Measurements from ENCODE around the gene CLIC3.

The CLIC3 gene

DNA sequence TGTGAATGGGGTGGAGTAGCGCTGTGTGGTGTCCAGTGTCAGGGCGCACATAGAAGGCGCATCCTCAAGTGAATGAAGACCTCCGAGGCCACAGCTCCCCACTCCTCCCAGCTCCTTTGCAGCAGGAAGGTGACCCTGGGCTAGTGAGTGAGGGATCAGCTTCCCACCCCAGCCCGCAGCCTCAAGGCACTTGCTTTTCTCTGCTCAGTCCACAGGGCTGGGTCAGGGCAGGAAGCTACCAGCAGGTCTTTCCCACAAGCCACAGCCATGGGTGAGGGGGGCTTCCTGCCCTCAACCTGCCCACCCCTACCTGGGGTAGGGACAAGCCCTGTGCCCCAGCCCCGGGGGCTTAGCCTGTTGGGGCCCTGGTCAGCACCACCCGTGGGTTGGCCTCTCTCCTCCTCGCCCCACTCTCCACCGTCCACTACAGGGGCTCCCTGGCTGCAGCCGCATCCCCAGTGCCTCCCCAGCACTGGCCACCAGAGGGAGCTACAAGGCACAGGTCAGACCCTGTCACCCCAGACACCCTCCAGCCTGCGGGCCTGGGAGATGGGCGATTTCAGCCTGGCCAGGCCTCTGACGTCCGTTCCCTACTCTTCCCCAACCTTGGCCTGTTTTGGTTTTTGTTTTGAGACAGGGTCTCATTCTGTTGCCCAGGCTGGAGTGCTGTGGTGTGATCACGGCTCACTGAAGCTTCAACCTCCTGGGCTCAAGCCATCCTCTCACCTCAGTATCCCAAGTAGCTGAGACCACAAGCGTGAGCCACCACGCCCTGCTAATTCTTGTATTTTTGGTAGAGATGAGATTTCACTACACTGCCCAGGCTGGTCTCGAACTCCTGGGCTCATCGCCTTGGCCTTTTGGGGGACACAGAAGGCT, 32.9 kb upstream of the CLIC3 start:
- Histone ChIP-seq H3K36me3 (ENCODE audit: control insufficient read depth, insufficient read depth, low read length) (no peaks in the 10 kb centered on the region), H3K9ac (ENCODE audit: low read depth, low read length) (no peak overlapping the region), H3K4me1 (ENCODE audit: control insufficient read depth, insufficient read depth, low read length) (no peaks in the 10 kb centered on the region), H3K9me3 (ENCODE audit: control insufficient read depth, insufficient read depth, low read length) (no peaks in the 10 kb centered on the region), H3K4me3 (ENCODE audit: low read depth, low read length) (peak overlapping the region; percentile 58), H3K27me3 (ENCODE audit: control insufficient read depth, insufficient read depth, low read length) (peaks cover 22% of the 10 kb centered on the region)

DNA sequence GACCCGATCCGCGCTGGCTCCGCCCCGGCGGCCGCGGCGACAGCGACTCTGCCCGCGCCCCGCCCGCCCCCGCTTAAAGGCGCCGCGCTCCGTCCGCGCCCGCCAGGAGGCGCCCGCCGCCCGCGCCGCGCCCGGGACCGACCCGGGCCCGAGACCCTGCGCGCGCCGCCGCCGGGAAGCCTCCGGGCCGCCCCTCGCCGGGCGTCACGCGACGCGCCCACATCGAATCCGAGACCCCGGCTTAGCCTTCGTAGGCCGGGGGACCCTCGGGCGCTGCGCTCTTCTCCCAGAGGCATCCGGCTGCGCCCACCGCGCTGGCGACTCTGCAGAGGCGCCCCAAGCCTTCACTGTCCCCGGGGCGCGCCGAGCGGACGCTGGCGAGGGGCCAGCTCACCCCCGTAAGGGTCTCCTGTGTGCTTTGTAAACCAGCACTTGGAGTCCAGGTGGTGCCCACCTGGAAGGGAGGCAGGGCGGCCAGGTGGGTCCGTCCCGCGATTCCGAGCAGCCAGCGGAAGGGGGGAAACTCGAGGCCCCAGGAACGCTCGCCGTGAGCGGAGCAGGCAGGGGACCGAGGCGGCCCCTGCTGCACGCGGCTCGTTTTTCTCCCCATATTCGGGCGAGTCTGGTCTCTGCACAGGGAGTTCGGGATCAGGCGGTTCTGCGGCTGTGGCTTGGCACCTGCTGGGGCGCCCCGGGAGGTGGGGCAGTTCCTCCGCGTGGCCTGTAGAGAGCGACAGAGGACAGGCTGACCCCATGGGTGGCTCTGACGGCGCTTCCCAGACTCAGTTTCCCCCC, 32.1 kb upstream of the CLIC3 start:
- H3K27me3 ChIP-seq (ENCODE audit: control insufficient read depth, insufficient read depth, low read length) = peaks cover 22% of the 10 kb centered on the region
- peak overlapping the region; percentile 58 for H3K4me3 ChIP-seq (ENCODE audit: low read depth, low read length)
- no peaks in the 10 kb centered on the region for H3K36me3 ChIP-seq (ENCODE audit: control insufficient read depth, insufficient read depth, low read length)
- H3K9ac ChIP-seq (ENCODE audit: low read depth, low read length) = no peak overlapping the region
- no peaks in the 10 kb centered on the region for H3K9me3 ChIP-seq (ENCODE audit: control insufficient read depth, insufficient read depth, low read length)
- H3K4me1 ChIP-seq (ENCODE audit: control insufficient read depth, insufficient read depth, low read length) = no peaks in the 10 kb centered on the region

DNA sequence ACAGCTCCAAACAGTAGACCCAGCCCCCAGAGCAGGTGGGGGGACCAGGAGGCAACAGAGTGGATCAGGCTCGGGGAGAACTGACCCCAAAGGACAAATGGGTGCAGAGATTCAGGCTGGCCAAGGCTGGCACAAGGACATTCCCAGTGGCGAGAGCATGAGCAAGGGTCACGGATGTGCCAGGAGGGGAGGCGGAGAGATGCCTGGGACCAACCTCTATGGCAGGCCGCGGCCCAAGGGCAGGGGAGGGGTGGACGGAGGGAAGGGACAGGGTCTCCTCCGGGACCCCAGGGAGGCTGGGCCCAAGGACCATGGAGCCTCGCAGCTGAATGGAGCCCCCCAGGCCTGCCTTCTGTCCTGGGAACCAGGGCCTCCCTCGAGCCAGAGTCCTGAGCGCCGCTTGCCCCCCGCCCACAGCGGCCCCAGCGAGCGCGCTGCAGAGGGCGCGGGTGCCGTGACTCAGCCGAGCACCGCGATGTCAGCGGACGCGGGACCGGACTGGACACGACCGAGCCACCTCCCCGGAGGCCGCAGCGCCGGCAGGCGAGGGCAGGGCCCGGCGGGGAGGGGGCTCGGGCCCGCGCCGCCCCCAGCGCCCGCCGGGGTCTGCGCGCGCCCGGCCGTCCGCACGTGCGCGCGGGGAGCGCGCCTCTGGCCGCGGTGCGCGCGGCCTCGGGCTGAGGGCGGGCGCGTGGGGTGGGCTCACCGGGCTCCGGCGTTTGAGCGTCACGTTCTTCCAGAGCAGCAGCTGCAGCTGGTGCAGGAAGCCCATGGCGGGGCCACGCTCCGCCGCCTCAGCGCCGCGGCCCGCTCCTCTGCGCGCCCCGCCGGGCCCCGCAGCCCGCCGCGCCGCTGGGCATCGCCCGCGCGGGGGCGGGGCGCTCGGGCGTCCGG, 31.2 kb upstream of the CLIC3 start, which contains the start of gene ABCA2:
Gene ABCA2, minus strand, starts transcription at position 869 of the 894 bp plus-strand sequence. Its CDS starts 97 bp downstream, at position 772.
- Histone ChIP-seq H3K9me3 (ENCODE audit: control insufficient read depth, insufficient read depth, low read length) (no peaks in the 10 kb centered on the region), H3K36me3 (ENCODE audit: control insufficient read depth, insufficient read depth, low read length) (no peaks in the 10 kb centered on the region), H3K4me1 (ENCODE audit: control insufficient read depth, insufficient read depth, low read length) (no peaks in the 10 kb centered on the region), H3K9ac (ENCODE audit: low read depth, low read length) (no peak within 1 kb of the TSS), H3K27me3 (ENCODE audit: control insufficient read depth, insufficient read depth, low read length) (peaks cover 22% of the 10 kb centered on the region), H3K4me3 (ENCODE audit: low read depth, low read length) (peak within 1 kb of the TSS; percentile 58)

DNA sequence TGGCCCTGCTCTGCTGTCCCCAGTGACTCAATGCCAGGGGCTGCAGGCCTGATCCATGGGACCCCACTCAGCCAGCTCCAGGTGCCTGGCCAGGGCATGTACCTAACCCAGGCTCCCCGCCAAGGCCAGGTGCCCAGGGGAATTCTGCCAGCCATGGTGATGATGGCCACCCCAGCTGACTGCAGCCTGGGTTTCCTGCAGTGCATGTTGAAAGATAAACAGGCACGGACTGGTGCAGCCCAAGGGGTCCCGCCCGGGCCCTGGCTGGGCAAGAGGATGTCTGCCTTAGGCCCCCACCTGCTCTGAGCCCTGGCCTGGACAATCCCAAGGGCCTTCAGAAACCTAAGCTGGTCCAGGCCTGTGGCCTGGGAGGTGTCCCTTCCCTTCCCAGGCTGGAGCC, 30.5 kb upstream of the CLIC3 start:
- Histone ChIP-seq H3K9me3 (ENCODE audit: control insufficient read depth, insufficient read depth, low read length) (no peaks in the 10 kb centered on the region), H3K27me3 (ENCODE audit: control insufficient read depth, insufficient read depth, low read length) (peaks cover 22% of the 10 kb centered on the region), H3K4me3 (ENCODE audit: low read depth, low read length) (no peak overlapping the region), H3K36me3 (ENCODE audit: control insufficient read depth, insufficient read depth, low read length) (no peaks in the 10 kb centered on the region), H3K9ac (ENCODE audit: low read depth, low read length) (no peak overlapping the region), H3K4me1 (ENCODE audit: control insufficient read depth, insufficient read depth, low read length) (no peaks in the 10 kb centered on the region)

DNA sequence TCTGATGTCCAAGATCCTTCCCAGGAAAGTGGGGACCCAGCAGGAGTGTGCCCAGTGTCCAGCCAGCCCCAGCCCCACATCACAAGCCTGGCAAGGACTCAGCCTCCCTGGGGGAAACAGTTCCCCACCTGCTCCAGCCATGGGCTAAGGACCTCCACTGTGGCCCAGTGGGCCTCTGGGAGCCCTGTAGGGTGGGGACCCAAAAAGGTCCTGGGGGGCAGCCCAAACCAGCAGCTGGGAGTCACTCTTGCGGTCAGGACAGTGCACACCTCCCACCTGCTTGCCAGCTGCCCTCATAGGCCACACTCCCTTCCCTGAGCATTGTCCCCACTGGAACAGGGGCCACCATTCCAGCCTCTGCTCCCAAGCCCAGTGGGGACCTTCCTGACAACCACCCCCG, 30.0 kb upstream of the CLIC3 start:
- Histone ChIP-seq H3K9ac (ENCODE audit: low read depth, low read length) (no peak overlapping the region), H3K4me3 (ENCODE audit: low read depth, low read length) (no peak overlapping the region), H3K9me3 (ENCODE audit: control insufficient read depth, insufficient read depth, low read length) (no peaks in the 10 kb centered on the region), H3K4me1 (ENCODE audit: control insufficient read depth, insufficient read depth, low read length) (no peaks in the 10 kb centered on the region), H3K27me3 (ENCODE audit: control insufficient read depth, insufficient read depth, low read length) (peaks cover 22% of the 10 kb centered on the region), H3K36me3 (ENCODE audit: control insufficient read depth, insufficient read depth, low read length) (no peaks in the 10 kb centered on the region)

DNA sequence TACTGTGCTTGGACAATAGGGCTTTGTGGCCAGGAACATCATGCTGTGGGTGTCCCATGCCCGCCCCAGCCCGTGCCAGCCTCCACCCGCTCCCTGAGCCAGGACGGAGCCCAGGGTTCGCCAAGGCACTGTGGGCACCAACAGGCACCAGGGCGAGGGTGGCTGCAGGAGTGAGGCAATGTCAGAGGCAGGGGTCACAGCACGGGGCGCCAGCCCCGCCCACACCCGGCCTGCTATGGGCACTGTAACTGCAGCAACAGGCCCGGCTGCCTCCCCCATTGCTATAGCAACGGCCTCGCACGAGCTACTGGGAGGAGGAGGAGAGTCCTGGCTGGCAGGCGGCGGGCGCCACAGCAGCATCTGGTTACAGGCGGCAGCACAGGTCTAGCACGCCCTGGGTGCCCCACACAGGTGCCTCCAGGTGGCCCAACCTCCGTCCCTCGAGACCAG, 29.2 kb upstream of the CLIC3 start:
- Histone ChIP-seq H3K4me1 (ENCODE audit: control insufficient read depth, insufficient read depth, low read length) (no peaks in the 10 kb centered on the region), H3K4me3 (ENCODE audit: low read depth, low read length) (no peak overlapping the region), H3K27me3 (ENCODE audit: control insufficient read depth, insufficient read depth, low read length) (peaks cover 22% of the 10 kb centered on the region), H3K36me3 (ENCODE audit: control insufficient read depth, insufficient read depth, low read length) (no peaks in the 10 kb centered on the region), H3K9me3 (ENCODE audit: control insufficient read depth, insufficient read depth, low read length) (no peaks in the 10 kb centered on the region), H3K9ac (ENCODE audit: low read depth, low read length) (no peak overlapping the region)

DNA sequence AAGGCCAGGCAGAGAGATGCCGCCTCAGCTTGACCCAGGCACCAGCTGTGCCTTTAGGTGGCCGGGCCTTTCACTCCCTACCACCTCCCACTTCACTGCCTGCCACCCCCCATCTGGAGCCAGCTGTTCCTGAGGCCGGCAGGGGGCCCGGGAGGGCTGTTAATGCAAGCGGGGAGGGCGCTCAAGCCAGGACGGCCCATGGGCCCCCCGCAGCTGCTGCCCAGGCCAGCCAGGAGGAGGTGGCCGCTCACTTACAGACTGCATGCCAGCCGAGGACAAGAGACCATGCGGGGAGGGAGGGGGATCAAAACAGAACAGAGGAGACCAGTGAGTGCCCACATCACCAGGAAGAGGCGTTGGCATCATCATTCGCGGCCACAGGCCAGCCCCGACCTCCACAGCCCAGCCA, 27.2 kb upstream of the CLIC3 start:
- no peaks in the 10 kb centered on the region for H3K36me3 ChIP-seq (ENCODE audit: control insufficient read depth, insufficient read depth, low read length)
- no peaks in the 10 kb centered on the region for H3K9me3 ChIP-seq (ENCODE audit: control insufficient read depth, insufficient read depth, low read length)
- peaks cover 17% of the 10 kb centered on the region for H3K27me3 ChIP-seq (ENCODE audit: control insufficient read depth, insufficient read depth, low read length)
- no peaks in the 10 kb centered on the region for H3K4me1 ChIP-seq (ENCODE audit: control insufficient read depth, insufficient read depth, low read length)
- H3K9ac ChIP-seq (ENCODE audit: low read depth, low read length) = no peak overlapping the region
- no peak overlapping the region for H3K4me3 ChIP-seq (ENCODE audit: low read depth, low read length)

DNA sequence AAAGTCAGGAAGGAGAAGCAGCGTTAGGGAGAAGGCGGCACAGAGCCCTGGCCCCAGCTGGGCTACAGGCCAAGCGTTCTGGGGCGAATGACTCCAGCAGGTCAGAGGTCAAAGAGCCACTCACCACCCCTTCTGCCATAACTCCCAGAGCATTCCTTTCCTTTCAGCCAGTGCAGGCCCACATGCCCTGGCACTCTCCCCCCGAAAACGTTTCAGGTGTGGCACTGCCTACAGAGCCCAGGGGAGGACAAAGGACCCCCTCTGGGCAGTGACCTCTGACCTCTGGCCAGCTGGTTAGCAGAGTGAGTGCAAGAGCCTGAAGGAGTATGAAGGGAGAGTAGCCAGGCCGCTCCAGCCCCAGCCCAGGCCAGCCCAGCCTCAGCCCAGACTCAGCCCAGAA, 26.8 kb upstream of the CLIC3 start:
- H3K9ac ChIP-seq (ENCODE audit: low read depth, low read length) = no peak overlapping the region
- no peaks in the 10 kb centered on the region for H3K9me3 ChIP-seq (ENCODE audit: control insufficient read depth, insufficient read depth, low read length)
- peaks cover 15% of the 10 kb centered on the region for H3K27me3 ChIP-seq (ENCODE audit: control insufficient read depth, insufficient read depth, low read length)
- no peaks in the 10 kb centered on the region for H3K4me1 ChIP-seq (ENCODE audit: control insufficient read depth, insufficient read depth, low read length)
- no peak overlapping the region for H3K4me3 ChIP-seq (ENCODE audit: low read depth, low read length)
- no peaks in the 10 kb centered on the region for H3K36me3 ChIP-seq (ENCODE audit: control insufficient read depth, insufficient read depth, low read length)

DNA sequence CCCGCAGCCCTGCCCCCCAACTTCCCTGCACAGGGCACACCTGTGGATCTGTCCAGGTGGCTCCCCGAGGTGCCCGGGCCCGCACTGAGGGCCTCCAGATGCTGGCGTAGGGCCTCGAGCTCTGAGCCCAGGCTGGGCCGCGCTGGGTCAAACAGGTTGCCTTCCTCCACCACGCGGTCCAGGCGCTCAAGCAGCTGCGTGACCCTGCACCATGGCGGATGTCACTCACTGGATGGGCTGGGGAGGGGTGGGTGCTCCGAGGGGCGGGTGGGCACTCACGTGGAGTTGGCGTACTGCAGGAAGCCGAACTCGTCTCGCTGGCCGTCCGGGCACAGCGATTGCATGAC, 26.3 kb upstream of the CLIC3 start:
- Histone ChIP-seq H3K4me3 (ENCODE audit: low read depth, low read length) (no peak overlapping the region), H3K9ac (ENCODE audit: low read depth, low read length) (no peak overlapping the region), H3K9me3 (ENCODE audit: control insufficient read depth, insufficient read depth, low read length) (no peaks in the 10 kb centered on the region), H3K36me3 (ENCODE audit: control insufficient read depth, insufficient read depth, low read length) (no peaks in the 10 kb centered on the region), H3K4me1 (ENCODE audit: control insufficient read depth, insufficient read depth, low read length) (no peaks in the 10 kb centered on the region), H3K27me3 (ENCODE audit: control insufficient read depth, insufficient read depth, low read length) (peaks cover 15% of the 10 kb centered on the region)

DNA sequence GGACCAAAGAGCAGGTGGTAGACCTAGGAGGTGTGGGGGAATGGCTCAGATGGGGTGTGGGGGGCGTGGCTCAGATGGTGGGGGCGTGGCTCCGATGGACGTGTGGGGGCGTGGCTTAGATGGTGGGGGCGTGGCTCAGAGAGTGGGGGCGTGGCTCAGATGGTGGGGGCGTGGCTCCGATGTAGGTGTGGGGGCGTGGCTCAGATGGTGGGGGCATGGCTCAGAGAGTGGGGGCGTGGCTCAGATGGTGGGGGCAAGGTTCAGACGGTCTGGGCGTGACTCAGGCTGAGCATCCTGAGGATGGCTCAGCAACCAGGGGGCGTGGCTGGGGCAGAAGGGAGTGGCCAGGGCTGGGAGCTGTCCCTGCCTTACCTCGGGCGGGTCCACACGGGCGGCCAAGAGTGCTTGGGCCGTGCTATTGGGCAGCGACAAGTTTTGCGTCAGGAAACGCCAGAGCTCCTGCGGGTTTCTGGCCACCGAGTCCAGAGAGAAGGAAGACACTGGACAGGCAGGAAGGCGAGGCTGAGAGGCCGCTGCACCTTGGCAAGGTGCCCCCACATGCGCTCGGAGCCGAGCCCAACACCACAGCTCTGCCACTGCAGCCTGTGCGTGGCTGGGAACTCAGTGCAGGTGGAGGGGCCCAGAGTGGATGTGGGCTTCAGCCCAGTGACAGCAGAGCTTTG, 25.8 kb upstream of the CLIC3 start:
- Histone ChIP-seq H3K9ac (ENCODE audit: low read depth, low read length) (no peak overlapping the region), H3K4me3 (ENCODE audit: low read depth, low read length) (no peak overlapping the region), H3K9me3 (ENCODE audit: control insufficient read depth, insufficient read depth, low read length) (no peaks in the 10 kb centered on the region), H3K27me3 (ENCODE audit: control insufficient read depth, insufficient read depth, low read length) (peaks cover 10% of the 10 kb centered on the region), H3K36me3 (ENCODE audit: control insufficient read depth, insufficient read depth, low read length) (no peaks in the 10 kb centered on the region), H3K4me1 (ENCODE audit: control insufficient read depth, insufficient read depth, low read length) (no peaks in the 10 kb centered on the region)

DNA sequence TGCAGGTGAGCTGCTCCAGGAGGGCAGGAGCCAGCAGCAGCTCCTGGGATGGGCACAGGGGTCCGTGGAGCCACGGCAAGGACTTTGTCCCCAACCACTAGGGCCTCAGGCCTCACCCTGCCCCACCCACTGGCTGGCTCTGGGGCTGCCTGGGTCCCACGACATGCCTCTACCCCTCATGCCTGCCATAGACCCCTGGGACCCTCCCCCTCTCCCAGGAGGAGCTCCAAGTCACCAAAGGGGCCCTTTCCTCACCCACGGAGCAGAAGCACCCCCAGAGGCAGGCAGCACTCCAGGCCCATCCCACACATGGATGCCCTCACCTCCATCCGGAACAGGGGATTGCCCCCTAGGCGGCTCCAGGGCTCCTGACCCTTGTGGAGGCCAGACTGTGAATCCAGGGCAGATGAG, 25.2 kb upstream of the CLIC3 start:
- H3K9me3 ChIP-seq (ENCODE audit: control insufficient read depth, insufficient read depth, low read length) = no peaks in the 10 kb centered on the region
- H3K9ac ChIP-seq (ENCODE audit: low read depth, low read length) = no peak overlapping the region
- H3K4me1 ChIP-seq (ENCODE audit: control insufficient read depth, insufficient read depth, low read length) = no peaks in the 10 kb centered on the region
- no peaks in the 10 kb centered on the region for H3K36me3 ChIP-seq (ENCODE audit: control insufficient read depth, insufficient read depth, low read length)
- peaks cover 5% of the 10 kb centered on the region for H3K27me3 ChIP-seq (ENCODE audit: control insufficient read depth, insufficient read depth, low read length)
- no peak overlapping the region for H3K4me3 ChIP-seq (ENCODE audit: low read depth, low read length)

Measured in iPS-15b (cell line).